SK-N-SH treated with all-trans-retinoic acid at 6 μM for 48 hours (cell line): ENCODE results near the gene LANCL2.

Source experiments
- ZC3H10 ChIP-seq: fragments of 250-450 bp; sonication (Bioruptor Pico); IDR thresholded peaks from 2 replicates; pipeline ENCODE4 v1.5.1; 2021; ENCODE audit warnings: mild to moderate bottlenecking, moderate library complexity
- TF ChIP-seq, protein P1 (sequence below): fragments of 250-450 bp; sonication (Bioruptor Pico); IDR thresholded peaks from 2 replicates; pipeline ENCODE4 v1.8.0; 2020; ENCODE audit warnings: mild to moderate bottlenecking, moderate library complexity, borderline replicate concordance

DNA sequence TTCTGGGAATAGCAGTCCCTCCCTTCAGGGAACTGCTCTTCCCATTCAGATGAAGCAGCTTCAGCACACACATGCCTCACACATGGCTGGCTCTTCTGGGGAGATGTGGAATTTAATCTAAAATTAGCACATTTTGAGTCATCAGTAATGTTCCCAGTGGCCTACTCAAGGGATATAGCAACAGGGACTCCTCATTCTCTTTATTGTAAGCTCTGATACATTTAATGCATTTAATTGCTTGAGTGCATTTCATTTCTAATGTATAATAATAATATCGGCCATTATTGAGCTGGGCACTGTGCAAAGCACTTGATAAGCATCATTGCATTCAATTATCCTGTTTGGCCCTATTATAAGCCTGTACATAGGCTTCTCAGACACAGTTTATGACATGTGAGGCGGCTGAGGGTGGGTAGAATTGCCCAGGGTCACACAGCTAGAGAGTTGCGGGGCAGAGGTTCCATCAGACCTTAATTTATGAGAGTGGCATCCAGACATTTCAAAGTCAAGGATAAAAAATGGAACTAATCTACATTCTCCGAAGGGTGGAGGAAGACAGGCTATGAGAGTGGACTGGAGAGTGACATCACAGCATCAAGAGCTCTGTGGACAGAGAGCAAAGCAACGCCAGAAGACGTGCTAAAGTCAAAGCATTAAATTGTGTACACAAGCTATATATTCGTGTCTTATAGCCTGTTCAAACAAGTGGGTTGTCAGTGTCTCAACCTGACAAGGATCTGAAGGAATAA is 76.8 kb downstream of the LANCL2 start:
- TF ChIP-seq, protein P1, sequence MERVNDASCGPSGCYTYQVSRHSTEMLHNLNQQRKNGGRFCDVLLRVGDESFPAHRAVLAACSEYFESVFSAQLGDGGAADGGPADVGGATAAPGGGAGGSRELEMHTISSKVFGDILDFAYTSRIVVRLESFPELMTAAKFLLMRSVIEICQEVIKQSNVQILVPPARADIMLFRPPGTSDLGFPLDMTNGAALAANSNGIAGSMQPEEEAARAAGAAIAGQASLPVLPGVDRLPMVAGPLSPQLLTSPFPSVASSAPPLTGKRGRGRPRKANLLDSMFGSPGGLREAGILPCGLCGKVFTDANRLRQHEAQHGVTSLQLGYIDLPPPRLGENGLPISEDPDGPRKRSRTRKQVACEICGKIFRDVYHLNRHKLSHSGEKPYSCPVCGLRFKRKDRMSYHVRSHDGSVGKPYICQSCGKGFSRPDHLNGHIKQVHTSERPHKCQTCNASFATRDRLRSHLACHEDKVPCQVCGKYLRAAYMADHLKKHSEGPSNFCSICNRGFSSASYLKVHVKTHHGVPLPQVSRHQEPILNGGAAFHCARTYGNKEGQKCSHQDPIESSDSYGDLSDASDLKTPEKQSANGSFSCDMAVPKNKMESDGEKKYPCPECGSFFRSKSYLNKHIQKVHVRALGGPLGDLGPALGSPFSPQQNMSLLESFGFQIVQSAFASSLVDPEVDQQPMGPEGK = no peak
- TF ChIP-seq ZC3H10 = no peak
